ENCODE data around the gene STARD7.

STARD7 gene

DNA sequence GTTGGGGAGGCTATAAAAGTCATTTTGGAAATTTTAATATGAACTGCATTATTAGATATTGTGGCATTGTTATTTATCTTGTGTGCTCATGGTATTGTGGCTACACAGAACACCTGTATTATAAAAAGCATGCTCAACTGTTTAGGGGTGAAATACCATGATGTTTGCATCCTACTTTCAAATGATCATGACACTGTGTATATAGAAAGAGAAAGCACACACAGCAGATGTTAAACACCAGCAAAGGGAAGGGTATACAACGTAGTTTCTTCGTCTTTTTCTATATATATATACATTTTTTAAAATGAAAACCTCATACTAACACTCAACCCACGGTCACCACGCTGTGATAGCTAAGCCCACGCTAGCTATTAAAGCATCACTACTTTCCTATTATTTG is 27.1 kb downstream of the STARD7 start:
- Histone ChIP-seq H3K79me2 (ENCODE audit: insufficient read depth, low read depth) (no peaks in the 10 kb centered on the region), H3K4me3 (IDR thresholded peaks at IDR 0.05; ENCODE audit: insufficient read depth, low read depth, low read length) (no peak overlapping the region), H3K36me3 (ENCODE audit: insufficient read depth) (peaks cover 8% of the 10 kb centered on the region; the same call in 1 of the 2 replicates), H4K20me1 (ENCODE audit: insufficient read depth) (no peaks in the 10 kb centered on the region), H3K9ac (no peak overlapping the region), H3K4me2 (no peak overlapping the region), H3K4me1 (ENCODE audit: low read depth, poor library complexity, severe bottlenecking) (no peaks in the 10 kb centered on the region), H3K27me3 (ENCODE audit: insufficient read depth, low read depth) (no peaks in the 10 kb centered on the region), H3K27ac (no peak overlapping the region), H2AFZ (ENCODE audit: low read depth) (no peak overlapping the region)
- TF ChIP-seq, protein P1, sequence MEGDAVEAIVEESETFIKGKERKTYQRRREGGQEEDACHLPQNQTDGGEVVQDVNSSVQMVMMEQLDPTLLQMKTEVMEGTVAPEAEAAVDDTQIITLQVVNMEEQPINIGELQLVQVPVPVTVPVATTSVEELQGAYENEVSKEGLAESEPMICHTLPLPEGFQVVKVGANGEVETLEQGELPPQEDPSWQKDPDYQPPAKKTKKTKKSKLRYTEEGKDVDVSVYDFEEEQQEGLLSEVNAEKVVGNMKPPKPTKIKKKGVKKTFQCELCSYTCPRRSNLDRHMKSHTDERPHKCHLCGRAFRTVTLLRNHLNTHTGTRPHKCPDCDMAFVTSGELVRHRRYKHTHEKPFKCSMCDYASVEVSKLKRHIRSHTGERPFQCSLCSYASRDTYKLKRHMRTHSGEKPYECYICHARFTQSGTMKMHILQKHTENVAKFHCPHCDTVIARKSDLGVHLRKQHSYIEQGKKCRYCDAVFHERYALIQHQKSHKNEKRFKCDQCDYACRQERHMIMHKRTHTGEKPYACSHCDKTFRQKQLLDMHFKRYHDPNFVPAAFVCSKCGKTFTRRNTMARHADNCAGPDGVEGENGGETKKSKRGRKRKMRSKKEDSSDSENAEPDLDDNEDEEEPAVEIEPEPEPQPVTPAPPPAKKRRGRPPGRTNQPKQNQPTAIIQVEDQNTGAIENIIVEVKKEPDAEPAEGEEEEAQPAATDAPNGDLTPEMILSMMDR (conservative IDR thresholded peaks at IDR 0.05; ENCODE audit: low read depth, low read length): no peak

DNA sequence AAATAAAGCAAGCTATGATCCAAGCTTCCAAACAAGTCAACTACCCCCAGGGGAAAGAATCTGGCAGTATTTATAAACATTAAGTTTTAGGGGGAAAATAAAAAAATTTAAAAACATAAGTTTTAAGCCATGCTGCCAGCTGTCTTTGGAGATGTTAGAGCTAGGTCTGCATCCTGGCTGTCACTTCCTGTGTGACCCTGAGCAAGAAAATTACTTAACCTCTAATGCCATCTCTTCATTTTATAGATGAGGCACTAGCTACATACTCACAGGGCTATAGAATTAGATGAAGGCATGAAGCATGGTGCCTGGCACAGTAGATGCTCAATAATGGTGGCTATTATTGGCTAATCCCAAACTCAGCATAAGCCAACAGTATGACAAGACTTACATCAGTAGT is 28.1 kb downstream of the STARD7 start:
- Histone ChIP-seq H3K9ac (no peak overlapping the region), H3K36me3 (ENCODE audit: insufficient read depth) (no peaks in the 10 kb centered on the region), H2AFZ (ENCODE audit: low read depth) (no peak overlapping the region), H3K4me3 (IDR thresholded peaks at IDR 0.05; ENCODE audit: insufficient read depth, low read depth, low read length) (no peak overlapping the region), H3K4me2 (no peak overlapping the region), H3K27me3 (ENCODE audit: insufficient read depth, low read depth) (no peaks in the 10 kb centered on the region), H3K27ac (no peak overlapping the region), H3K79me2 (ENCODE audit: insufficient read depth, low read depth) (no peaks in the 10 kb centered on the region), H4K20me1 (ENCODE audit: insufficient read depth) (no peaks in the 10 kb centered on the region), H3K4me1 (ENCODE audit: low read depth, poor library complexity, severe bottlenecking) (no peaks in the 10 kb centered on the region)
- TF ChIP-seq, protein P1 (conservative IDR thresholded peaks at IDR 0.05; ENCODE audit: low read depth, low read length): no peak

DNA sequence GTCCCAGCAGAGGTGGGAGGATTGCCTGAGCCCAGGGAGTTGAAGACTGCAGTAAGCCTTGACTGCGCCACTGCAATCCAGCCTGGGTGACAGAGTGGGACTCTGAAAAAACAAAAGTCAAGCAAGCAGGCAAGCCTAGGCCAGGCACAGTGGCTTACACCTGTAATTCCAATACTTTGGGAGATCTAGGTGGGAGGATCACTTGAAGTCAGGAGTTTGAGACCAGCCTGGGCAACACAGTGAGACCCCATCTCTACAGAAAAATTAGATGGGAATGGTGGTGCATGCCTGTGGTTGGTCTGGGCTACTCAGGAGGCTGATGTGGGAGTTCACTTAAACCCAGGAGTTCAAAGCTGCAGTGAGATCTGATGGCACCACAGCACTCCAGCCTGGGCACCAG is 28.6 kb downstream of the STARD7 start:
- H3K4me3 ChIP-seq (IDR thresholded peaks at IDR 0.05; ENCODE audit: insufficient read depth, low read depth, low read length): no peak overlapping the region
- TF ChIP-seq, protein P1 (conservative IDR thresholded peaks at IDR 0.05; ENCODE audit: low read depth, low read length): no peak
- no peaks in the 10 kb centered on the region for H3K79me2 ChIP-seq (ENCODE audit: insufficient read depth, low read depth)
- H4K20me1 ChIP-seq (ENCODE audit: insufficient read depth): no peaks in the 10 kb centered on the region
- H2AFZ ChIP-seq (ENCODE audit: low read depth): no peak overlapping the region
- no peak overlapping the region for H3K27ac ChIP-seq
- H3K36me3 ChIP-seq (ENCODE audit: insufficient read depth): no peaks in the 10 kb centered on the region
- no peak overlapping the region for H3K9ac ChIP-seq
- no peaks in the 10 kb centered on the region for H3K27me3 ChIP-seq (ENCODE audit: insufficient read depth, low read depth)
- H3K4me1 ChIP-seq (ENCODE audit: low read depth, poor library complexity, severe bottlenecking): no peaks in the 10 kb centered on the region
- no peak overlapping the region for H3K4me2 ChIP-seq

DNA sequence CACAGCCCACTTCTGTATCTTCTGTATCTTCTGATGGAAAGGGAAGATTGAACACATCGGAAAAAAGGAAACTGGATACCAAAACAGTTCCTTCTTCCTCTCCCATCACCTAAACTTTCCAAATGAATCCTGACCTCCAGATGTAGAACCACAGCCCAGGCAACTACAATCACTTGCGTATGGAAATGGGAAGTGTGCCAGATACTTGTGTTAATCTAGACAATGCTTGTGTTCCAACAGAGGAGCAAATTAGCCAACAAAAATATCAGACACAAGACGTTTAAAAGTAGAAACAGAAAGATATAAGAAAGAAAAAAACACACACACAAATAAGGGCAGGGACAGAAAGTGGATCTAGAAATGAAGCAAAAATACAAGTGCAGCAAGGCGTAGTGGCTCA is 32.0 kb downstream of the STARD7 start:
- TF ChIP-seq, protein P1 (conservative IDR thresholded peaks at IDR 0.05; ENCODE audit: low read depth, low read length): no peak
- Histone ChIP-seq H3K27me3 (ENCODE audit: insufficient read depth, low read depth) (no peaks in the 10 kb centered on the region), H3K4me3 (IDR thresholded peaks at IDR 0.05; ENCODE audit: insufficient read depth, low read depth, low read length) (no peak overlapping the region), H3K9ac (no peak overlapping the region), H3K4me2 (no peak overlapping the region), H4K20me1 (ENCODE audit: insufficient read depth) (no peaks in the 10 kb centered on the region), H3K36me3 (ENCODE audit: insufficient read depth) (no peaks in the 10 kb centered on the region), H3K27ac (no peak overlapping the region), H3K4me1 (ENCODE audit: low read depth, poor library complexity, severe bottlenecking) (no peaks in the 10 kb centered on the region), H2AFZ (ENCODE audit: low read depth) (no peak overlapping the region), H3K79me2 (ENCODE audit: insufficient read depth, low read depth) (no peaks in the 10 kb centered on the region)

Measured in KMS-11 (cell line).